Stimulated activated CD4-positive, alpha-beta T cell treated with anti-CD3 and anti-CD28 coated beads, Interleukin-4, amount 100 ng/mL, for 24 hours (primary cell): ENCODE measurements around the gene MIEF2.

Source experiments
- DNase-seq: peaks from one replicate; pipeline ENCODE4 v3.0.0-alpha.2; 2020

MIEF2 gene

GRCh38 chr17:18236494-18236893 is 24.0 kb upstream of the MIEF2 start:
- DNase-seq = no peak

GRCh38 chr17:18237461-18237860 is 23.0 kb upstream of the MIEF2 start:
- no peak for DNase-seq

- no peak for DNase-seq
Observed at GRCh38 chr17:18238299-18238698, 22.2 kb upstream of the MIEF2 start.

GRCh38 chr17:18240449-18240848 is 20.0 kb upstream of the MIEF2 start:
- no peak for DNase-seq

- no peak for DNase-seq
Observed at GRCh38 chr17:18241229-18241871, 19.1 kb upstream of the MIEF2 start.

- DNase-seq = no peak
Observed at GRCh38 chr17:18245038-18245776, 15.3 kb upstream of the MIEF2 start.

GRCh38 chr17:18246109-18246725 is 14.2 kb upstream of the MIEF2 start:
- DNase-seq = no peak

GRCh38 chr17:18246880-18247612 is 13.4 kb upstream of the MIEF2 start:
- peak; percentile 24 for DNase-seq

- DNase-seq = no peak
Observed at GRCh38 chr17:18247613-18248001, 12.9 kb upstream of the MIEF2 start.

GRCh38 chr17:18248300-18248731 is 12.1 kb upstream of the MIEF2 start:
- peak; percentile 72 for DNase-seq

- no peak for DNase-seq
Observed at GRCh38 chr17:18248811-18249210, 11.7 kb upstream of the MIEF2 start.

GRCh38 chr17:18250259-18250658 is 10.2 kb upstream of the MIEF2 start:
- DNase-seq = no peak

- no peak for DNase-seq
Observed at GRCh38 chr17:18250708-18251107, 9.8 kb upstream of the MIEF2 start.

GRCh38 chr17:18251204-18251603 is 9.3 kb upstream of the MIEF2 start:
- DNase-seq = no peak

- no peak for DNase-seq
Observed at GRCh38 chr17:18252160-18252559, 8.3 kb upstream of the MIEF2 start.

GRCh38 chr17:18253187-18253884 is 7.1 kb upstream of the MIEF2 start:
- DNase-seq = no peak

- DNase-seq = no peak
Observed at GRCh38 chr17:18253947-18254821, 6.3 kb upstream of the MIEF2 start.

- DNase-seq = no peak
Observed at GRCh38 chr17:18254888-18255649, 5.4 kb upstream of the MIEF2 start.

GRCh38 chr17:18256351-18256750 is 4.1 kb upstream of the MIEF2 start:
- DNase-seq = no peak

- DNase-seq = no peak
Observed at GRCh38 chr17:18256776-18257175, 3.7 kb upstream of the MIEF2 start.
